Measurements from ENCODE around the gene SKIC8. TPM values are rescaled to one million over a fixed set of nuclear protein-coding genes. Genes with fewer than 3 reads are reported as not detected.

SKIC8 gene
- total and polyA plus RNA-seq, 2 of the 13 experiments (the other 11 are each of a cell fraction or from before 2014, with no cell fraction given), result 69.5 to 70.6 TPM

Small RNAs within 50 kb of the gene (small RNA-seq; reads per million reads assigned to genes)
- 0 to 0.33 (median 0.10) reads per million in 3 experiments for gene AC090607.5 (ENCODE audit: insufficient read depth in 2 of 3, insufficient read length in 3 of 3, low read depth in 2 of 3, low replicate concordance in 1 of 3)

Other genes with a start within 250 kb of the SKIC8 start
- gene TBC1D2B, start 221.9 kb downstream of the SKIC8 start, total RNA-seq (2016; rRNA removed; fragmentation: Illumina TruSeq; extraction: Trizol), result 7.9 and 10.1 TPM in 2 replicates
- 14.4 and 18.8 TPM in 2 replicates for gene TBC1D2B, start 221.9 kb downstream of the SKIC8 start, polyA plus RNA-seq (2011; rRNA removed)
- gene SH2D7, start 207.0 kb downstream of the SKIC8 start, total RNA-seq (2016; rRNA removed; fragmentation: Illumina TruSeq; extraction: Trizol), result not detected in 2 replicates
- gene SH2D7, start 207.0 kb downstream of the SKIC8 start, polyA plus RNA-seq (2011; rRNA removed), result not detected in 2 replicates
- 1.5 and 1.8 TPM in 2 replicates for gene CIB2, start 168.2 kb downstream of the SKIC8 start, total RNA-seq (2016; rRNA removed; fragmentation: Illumina TruSeq; extraction: Trizol)
- 1.4 and 4.5 TPM in 2 replicates for gene CIB2, start 168.2 kb downstream of the SKIC8 start, polyA plus RNA-seq (2011; rRNA removed)
- 50.7 and 130 TPM in 2 replicates for gene IDH3A, start 150.2 kb downstream of the SKIC8 start, total RNA-seq (2016; rRNA removed; fragmentation: Illumina TruSeq; extraction: Trizol)
- 34.2 and 40.7 TPM in 2 replicates for gene IDH3A, start 150.2 kb downstream of the SKIC8 start, polyA plus RNA-seq (2011; rRNA removed)
- gene ACSBG1, start 65.0 kb downstream of the SKIC8 start, total RNA-seq (2016; rRNA removed; fragmentation: Illumina TruSeq; extraction: Trizol), result 0.35 and 0.97 TPM in 2 replicates
- gene ACSBG1, start 65.0 kb downstream of the SKIC8 start, polyA plus RNA-seq (2011; rRNA removed), result 0.71 and 0.81 TPM in 2 replicates
- not detected in 2 replicates for gene DNAJA4, start 35.0 kb downstream of the SKIC8 start, total RNA-seq (2016; rRNA removed; fragmentation: Illumina TruSeq; extraction: Trizol)
- gene DNAJA4, start 35.0 kb downstream of the SKIC8 start, polyA plus RNA-seq (2011; rRNA removed), result not detected in 2 replicates
- gene CRABP1, start 40.7 kb upstream of the SKIC8 start, total RNA-seq (2016; rRNA removed; fragmentation: Illumina TruSeq; extraction: Trizol), result not detected in 2 replicates
- not detected in 2 replicates for gene CRABP1, start 40.7 kb upstream of the SKIC8 start, polyA plus RNA-seq (2011; rRNA removed)
- gene IREB2, start 138.6 kb upstream of the SKIC8 start, total RNA-seq (2016; rRNA removed; fragmentation: Illumina TruSeq; extraction: Trizol), result 30.4 and 66.4 TPM in 2 replicates
- gene IREB2, start 138.6 kb upstream of the SKIC8 start, polyA plus RNA-seq (2011; rRNA removed), result 19.1 and 24.2 TPM in 2 replicates
- 5.4 and 6.5 TPM in 2 replicates for gene HYKK, start 208.0 kb upstream of the SKIC8 start, total RNA-seq (2016; rRNA removed; fragmentation: Illumina TruSeq; extraction: Trizol)
- gene HYKK, start 208.0 kb upstream of the SKIC8 start, polyA plus RNA-seq (2011; rRNA removed), result 3.5 and 3.6 TPM in 2 replicates
- gene PSMA4, start 240.8 kb upstream of the SKIC8 start, total RNA-seq (2016; rRNA removed; fragmentation: Illumina TruSeq; extraction: Trizol), result 404 and 667 TPM in 2 replicates
- 145 and 202 TPM in 2 replicates for gene PSMA4, start 240.8 kb upstream of the SKIC8 start, polyA plus RNA-seq (2011; rRNA removed)